IMR-90 (cell line): ENCODE results near the gene CLK3. TPM values are rescaled to one million over a fixed set of nuclear protein-coding genes. Genes with fewer than 3 reads are reported as not detected.

Experiments
- ATAC-seq: fragments of 200-7000 bp; cut with Tn5 transposase; 2 replicates; pipeline ENCODE4 v1.9.1; 2020; ENCODE audit warnings: low read depth, mild to moderate bottlenecking, moderate library complexity
- BruUV-seq: library from RNA; stranded (reverse); fragments of 400-500 nt; replicated peaks from 2 replicates; lab custom pipeline; 2021; lab: Mats Ljungman, UMichigan
- CTCF ChIA-PET: fragments of 300-600 bp; formaldehyde crosslinking; extraction: SDS; loops from one replicate; lab custom pipeline; 2021; ENCODE audit warnings: antibody characterized with exemption; lab: Yijun Ruan, JAX
- POLR2A ChIA-PET: fragments of 300-600 bp; sonication (Branson Sonifier 250); formaldehyde crosslinking; loops from one replicate; lab custom pipeline; 2022; ENCODE audit warnings: antibody characterized with exemption; ENCODE audit not compliant: unreplicated experiment; lab: Charles Lee
- DNase-seq: peaks from one replicate; pipeline ENCODE4 v3.0.0; 2013
- H2AFZ ChIP-seq: replicated peaks from 2 replicates; pipeline ENCODE3; 2013; ENCODE audit warnings: low read length, mild to moderate bottlenecking; ENCODE audit not compliant: poor library complexity
- H2AK5ac ChIP-seq: 2 replicates; pipeline ENCODE4 v1.6.1; 2013; ENCODE audit warnings: low read depth, low read length, inconsistent platforms
- H2AK9ac ChIP-seq: replicated peaks from 2 replicates; pipeline ENCODE3; 2013; ENCODE audit warnings: mild to moderate bottlenecking, low read depth, low read length, moderate library complexity; ENCODE audit not compliant: poor library complexity
- H2BK120ac ChIP-seq: 2 replicates; pipeline ENCODE4 v1.6.1; 2013; ENCODE audit warnings: low read depth, low read length, inconsistent platforms
- H2BK15ac ChIP-seq: 3 replicates; pipeline ENCODE4 v1.6.1; 2013; ENCODE audit warnings: low read depth, low read length, inconsistent platforms
- H2BK20ac ChIP-seq: 2 replicates; pipeline ENCODE4 v1.6.1; 2013; ENCODE audit warnings: low read depth, mild to moderate bottlenecking, inconsistent platforms, low read length, moderate library complexity
- H2BK5ac ChIP-seq: 2 replicates; pipeline ENCODE4 v1.6.1; 2013; ENCODE audit warnings: mild to moderate bottlenecking, low read depth, low read length, inconsistent platforms; ENCODE audit not compliant: poor library complexity, severe bottlenecking
- H3K14ac ChIP-seq: replicated peaks from 2 replicates; pipeline ENCODE4 v1.6.1; 2013; ENCODE audit warnings: low read depth, low read length, inconsistent platforms
- H3K18ac ChIP-seq: 2 replicates; pipeline ENCODE4 v1.6.1; 2013; ENCODE audit warnings: low read depth, low read length, control low read depth
- H3K23ac ChIP-seq: 2 replicates; pipeline ENCODE4 v1.6.1; 2013; ENCODE audit warnings: low read depth, low read length, inconsistent platforms
- H3K27ac ChIP-seq: 2 replicates; pipeline ENCODE4 v1.5.1; 2013; ENCODE audit warnings: mild to moderate bottlenecking, control low read depth, low read length; ENCODE audit not compliant: insufficient read depth
- H3K27me3 ChIP-seq: 2 replicates; pipeline ENCODE4 v1.6.1; 2013; ENCODE audit warnings: low read length; ENCODE audit not compliant: control insufficient read depth, insufficient read depth
- H3K36me3 ChIP-seq: 2 replicates; pipeline ENCODE4 v1.6.1; 2013; ENCODE audit warnings: low read length, mixed read lengths; ENCODE audit not compliant: control insufficient read depth, insufficient read depth
- H3K4ac ChIP-seq: 2 replicates; pipeline ENCODE4 v1.6.1; 2013; ENCODE audit warnings: low read depth, low read length, inconsistent platforms
- H3K4me1 ChIP-seq: 2 replicates; pipeline ENCODE4 v1.6.1; 2013; ENCODE audit warnings: low read length, mixed read lengths; ENCODE audit not compliant: control insufficient read depth, insufficient read depth
- H3K4me2 ChIP-seq: 2 replicates; pipeline ENCODE4 v1.6.1; 2013; ENCODE audit warnings: low read depth, mild to moderate bottlenecking, control low read depth, low read length, moderate library complexity
- H3K4me3 ChIP-seq: 2 replicates; pipeline ENCODE4 v1.5.1; 2013; ENCODE audit warnings: low read depth, mild to moderate bottlenecking, control low read depth, low read length, moderate library complexity; ENCODE audit not compliant: insufficient read depth
- H3K56ac ChIP-seq: 2 replicates; pipeline ENCODE4 v1.6.1; 2013; ENCODE audit warnings: low read length, inconsistent platforms; ENCODE audit not compliant: insufficient read depth; ENCODE audit errors: extremely low read depth
- H3K79me1 ChIP-seq, 2 experiments: 2 replicates each; pipeline ENCODE4 v1.6.1; 2013; ENCODE audit warnings: low read length in 2 of 2, inconsistent platforms in 1 of 2, low read depth in 1 of 2
- H3K9ac ChIP-seq: 2 replicates; pipeline ENCODE4 v1.6.1; 2013; ENCODE audit warnings: low read depth, low read length, control low read depth
- H3K9me1 ChIP-seq: 2 replicates; pipeline ENCODE4 v1.6.1; 2013; ENCODE audit warnings: low read length, inconsistent platforms; ENCODE audit not compliant: insufficient read depth
- H3K9me3 ChIP-seq: 2 replicates; pipeline ENCODE4 v1.6.1; 2013; ENCODE audit warnings: low read length; ENCODE audit not compliant: control insufficient read depth, insufficient read depth
- H4K20me1 ChIP-seq: 2 replicates; pipeline ENCODE4 v1.6.1; 2013; ENCODE audit warnings: low read length, inconsistent platforms; ENCODE audit not compliant: insufficient read depth
- H4K5ac ChIP-seq: 2 replicates; pipeline ENCODE4 v1.6.1; 2013; ENCODE audit warnings: mild to moderate bottlenecking, low read depth, low read length, control low read depth
- H4K8ac ChIP-seq, 2 experiments: 2 replicates each; pipeline ENCODE4 v1.6.1; 2013; ENCODE audit warnings: low read depth in 2 of 2, low read length in 2 of 2, control low read depth in 1 of 2, inconsistent platforms in 1 of 2
- H4K91ac ChIP-seq: 2 replicates; pipeline ENCODE4 v1.6.1; 2013; ENCODE audit warnings: low read depth, low read length, inconsistent platforms; ENCODE audit not compliant: insufficient read depth
- CEBPB ChIP-seq: IDR thresholded peaks from 2 replicates; pipeline ENCODE4 v1.6.1; 2012; ENCODE audit warnings: low read depth, low read length, improper control_type of control experiment
- CHD1 ChIP-seq: IDR thresholded peaks from 2 replicates; pipeline ENCODE4 v1.6.1; 2012; ENCODE audit warnings: low read depth, low read length, improper control_type of control experiment
- MAFK ChIP-seq: IDR thresholded peaks from 2 replicates; pipeline ENCODE4 v1.6.1; 2012; ENCODE audit warnings: low read depth, low read length, improper control_type of control experiment
- MAZ ChIP-seq: IDR thresholded peaks from 2 replicates; pipeline ENCODE4 v1.6.1; 2012; ENCODE audit warnings: low read depth, mild to moderate bottlenecking, low read length, improper control_type of control experiment, moderate library complexity, borderline replicate concordance
- WGBS, 2 experiments: methylation state at CpG; one replicate each; pipeline versions ENCODE4 v1.1.5 to v1.1.7; 2013; ENCODE audit warnings: missing lambda C conversion rate in 2 of 2; ENCODE audit not compliant: insufficient read length in 1 of 2; ENCODE audit errors: extremely low coverage in 2 of 2; 5-methylcytosine and 5-hydroxymethylcytosine counted together
- dilution Hi-C: fragments of 300-500 bp; cut with HindIII; formaldehyde crosslinking; loops from one replicate; pipeline ENCODE4 v1.14.3; 2018; ENCODE audit warnings: low sequenced_read_pairs; ENCODE audit not compliant: unreplicated experiment
- in situ Hi-C: fragments of 300-500 bp; cut with MboI; formaldehyde crosslinking; loops from 3 replicates; pipeline ENCODE4 v1.14.3; 2019; ENCODE audit warnings: low sequenced_read_pairs, inconsistent platforms, mixed read lengths
- intact Hi-C: fragments of 100-400 bp; cut with micrococcal nuclease; formaldehyde crosslinking; loops from 2 replicates; pipeline ENCODE4 v1.10.0; 2022
- polyA plus RNA-seq, 3 experiments: library from polyadenylated mRNA; depleted of rRNA; stranded (reverse); fragments of >200 nt; gene quantifications; 2 replicates each; pipeline ENCODE4 v1.2.3, GENCODE V29; 2012; ENCODE audit warnings: low replicate concordance in 1 of 3
- total RNA-seq: library from RNA; depleted of rRNA; stranded (reverse); fragments of >200 nt; gene quantifications from 2 replicates; pipeline ENCODE4 v1.2.3, GENCODE V29; 2012
- TF ChIP-seq, protein P1 (sequence below): fragments of 150-350 bp; IDR thresholded peaks from 2 replicates; pipeline ENCODE4 v1.6.1; 2016; ENCODE audit warnings: low read depth, mild to moderate bottlenecking, low read length, moderate library complexity, borderline replicate concordance
- TF ChIP-seq, protein P2 (sequence below): fragments of 150-350 bp; IDR thresholded peaks from 2 replicates; pipeline ENCODE4 v1.6.1; 2017; ENCODE audit warnings: mild to moderate bottlenecking, antibody characterized with exemption, low read length, low read depth

Gene CLK3
- total and polyA plus RNA-seq, 2 of the 4 experiments (the other 2 are of a cell fraction): 84.7 to 117 TPM

DNA sequence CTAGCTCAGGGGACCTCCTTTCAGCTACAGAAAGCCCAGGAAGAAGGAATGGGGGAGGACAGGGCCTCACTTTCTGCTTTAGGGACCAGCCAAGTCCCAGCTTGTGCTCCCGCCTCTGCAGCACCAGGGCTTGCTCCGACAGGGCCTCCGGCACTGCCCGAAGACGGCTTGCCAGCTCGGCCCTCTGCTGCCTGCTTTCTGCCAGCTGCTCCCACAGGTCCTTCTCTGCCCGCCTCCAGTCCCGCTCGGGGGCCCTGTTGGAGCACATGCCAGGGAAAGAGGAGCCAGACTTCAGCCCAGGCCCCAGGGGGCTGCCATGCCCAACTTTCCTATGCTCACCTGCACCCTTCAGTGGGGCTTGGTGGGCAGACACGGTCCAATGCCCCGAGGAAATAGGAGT, 4.3 kb upstream of the CLK3 start:
- H3K18ac ChIP-seq: no peak overlapping the region
- no peak overlapping the region for H3K27ac ChIP-seq
- H2AK5ac ChIP-seq: no peak overlapping the region
- H3K23ac ChIP-seq: no peak overlapping the region
- no peak overlapping the region for H2AK9ac ChIP-seq
- no peaks in the 10 kb centered on the region for H3K36me3 ChIP-seq
- H3K14ac ChIP-seq: no peak overlapping the region
- no peak overlapping the region for H2AFZ ChIP-seq
- no peak for DNase-seq
- peaks cover 3% of the 10 kb centered on the region; the same call in 1 of the 2 replicates for H4K20me1 ChIP-seq
- H3K56ac ChIP-seq: no peak overlapping the region
- intact Hi-C loops: no loop called here
- no peaks in the 10 kb centered on the region for H3K9me1 ChIP-seq
- no peak overlapping the region for H4K8ac ChIP-seq
- ChIA-PET POLR2A (interaction anchor here (1.2 kb wide), 1 partner anchor 13 kb away, joined by 3 read pairs; no protein-coding TSS in a partner anchor), CTCF (no interaction called here)
- H3K4me3 ChIP-seq: no peak overlapping the region
- in situ Hi-C loops: no loop called here
- H3K9ac ChIP-seq: no peak overlapping the region
- H2BK5ac ChIP-seq: no peak overlapping the region
- no peak overlapping the region for H4K91ac ChIP-seq
- dilution Hi-C loops: no loop called here
- H3K4me2 ChIP-seq: no peak overlapping the region
- peaks cover 2% of the 10 kb centered on the region; the same call in 1 of the 2 replicates for H3K4me1 ChIP-seq
- H2BK120ac ChIP-seq: no peak overlapping the region
- TF ChIP-seq MAFK (no peak), CEBPB (no peak), CHD1 (no peak), MAZ (no peak)
- TF ChIP-seq, protein P1, sequence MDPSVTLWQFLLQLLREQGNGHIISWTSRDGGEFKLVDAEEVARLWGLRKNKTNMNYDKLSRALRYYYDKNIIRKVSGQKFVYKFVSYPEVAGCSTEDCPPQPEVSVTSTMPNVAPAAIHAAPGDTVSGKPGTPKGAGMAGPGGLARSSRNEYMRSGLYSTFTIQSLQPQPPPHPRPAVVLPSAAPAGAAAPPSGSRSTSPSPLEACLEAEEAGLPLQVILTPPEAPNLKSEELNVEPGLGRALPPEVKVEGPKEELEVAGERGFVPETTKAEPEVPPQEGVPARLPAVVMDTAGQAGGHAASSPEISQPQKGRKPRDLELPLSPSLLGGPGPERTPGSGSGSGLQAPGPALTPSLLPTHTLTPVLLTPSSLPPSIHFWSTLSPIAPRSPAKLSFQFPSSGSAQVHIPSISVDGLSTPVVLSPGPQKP: no peak
- TF ChIP-seq, protein P2, sequence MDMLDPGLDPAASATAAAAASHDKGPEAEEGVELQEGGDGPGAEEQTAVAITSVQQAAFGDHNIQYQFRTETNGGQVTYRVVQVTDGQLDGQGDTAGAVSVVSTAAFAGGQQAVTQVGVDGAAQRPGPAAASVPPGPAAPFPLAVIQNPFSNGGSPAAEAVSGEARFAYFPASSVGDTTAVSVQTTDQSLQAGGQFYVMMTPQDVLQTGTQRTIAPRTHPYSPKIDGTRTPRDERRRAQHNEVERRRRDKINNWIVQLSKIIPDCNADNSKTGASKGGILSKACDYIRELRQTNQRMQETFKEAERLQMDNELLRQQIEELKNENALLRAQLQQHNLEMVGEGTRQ: no peak
- no TSS peak for BruUV-seq
- no peaks in the 10 kb centered on the region for H3K9me3 ChIP-seq
- H3K79me1 ChIP-seq: peaks cover 0 to 6% of the 10 kb centered on the region in 2 experiments; a peak in 2 of 4 replicates
- no peak overlapping the region for H2BK15ac ChIP-seq
- H3K27me3 ChIP-seq: peaks cover 6% of the 10 kb centered on the region; the same call in 1 of the 2 replicates
- no peak overlapping the region for H2BK20ac ChIP-seq
- H3K4ac ChIP-seq: no peak overlapping the region
- H4K5ac ChIP-seq: no peak overlapping the region
- ATAC-seq: no peak
- WGBS, 2 experiments: 72% methylated on average over 6 of the region's 11 CpGs; no CpG with 5 or more reads in 1 of the 2 experiments
